GM21576 (cell line): ENCODE measurements around the gene CRACR2B.

Experiments
- ATAC-seq: cut with Tn5 transposase; IDR thresholded peaks from one replicate; pipeline ENCODE4 v1.9.1; 2021; ENCODE audit warnings: mild to moderate bottlenecking, moderate library complexity; ENCODE audit not compliant: unreplicated experiment

The CRACR2B gene

DNA sequence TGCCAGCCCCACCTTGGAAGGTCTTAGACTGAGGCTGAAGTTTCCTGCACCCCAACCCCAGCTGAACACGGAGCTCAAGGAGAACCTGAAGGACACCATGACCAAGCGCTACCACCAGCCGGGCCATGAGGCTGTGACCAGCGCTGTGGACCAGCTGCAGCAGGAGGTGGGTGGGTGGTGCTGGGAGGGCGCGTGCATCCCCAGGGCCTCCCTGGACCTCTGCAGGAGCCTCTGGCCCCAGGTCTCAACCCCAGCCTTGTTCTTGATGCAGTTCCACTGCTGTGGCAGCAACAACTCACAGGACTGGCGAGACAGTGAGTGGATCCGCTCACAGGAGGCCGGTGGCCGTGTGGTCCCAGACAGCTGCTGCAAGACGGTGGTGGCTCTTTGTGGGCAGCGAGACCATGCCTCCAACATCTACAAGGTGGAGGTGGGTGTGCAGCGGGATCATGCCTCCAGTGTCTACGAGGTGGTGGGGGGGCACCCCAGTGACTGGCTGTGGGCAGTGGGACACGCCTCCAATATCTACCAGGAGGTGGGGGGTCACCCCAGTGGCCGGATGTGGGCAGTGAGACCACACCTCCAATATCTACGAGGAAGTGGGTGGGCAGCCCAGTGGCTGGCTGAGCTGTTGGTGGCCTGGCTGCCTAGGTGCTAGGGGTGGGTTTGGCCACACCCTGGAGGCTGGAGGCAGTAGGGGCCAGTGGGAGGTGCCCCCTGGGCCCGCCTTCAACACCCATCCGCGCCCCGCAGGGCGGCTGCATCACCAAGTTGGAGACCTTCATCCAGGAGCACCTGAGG lies 9.7 kb downstream of the CRACR2B start:
- no peak for ATAC-seq

DNA sequence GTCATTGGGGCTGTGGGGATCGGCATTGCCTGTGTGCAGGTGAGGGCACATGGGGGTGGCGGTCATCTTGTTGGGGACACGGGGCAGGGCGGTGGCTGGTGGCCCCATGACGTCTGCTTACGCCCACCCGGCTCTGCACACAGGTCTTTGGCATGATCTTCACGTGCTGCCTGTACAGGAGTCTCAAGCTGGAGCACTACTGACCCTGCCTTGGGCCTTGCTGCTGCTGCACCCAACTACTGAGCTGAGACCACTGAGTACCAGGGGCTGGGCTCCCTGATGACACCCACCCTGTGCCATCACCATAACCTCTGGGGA lies 10.2 kb downstream of the CRACR2B start:
- no peak for ATAC-seq

DNA sequence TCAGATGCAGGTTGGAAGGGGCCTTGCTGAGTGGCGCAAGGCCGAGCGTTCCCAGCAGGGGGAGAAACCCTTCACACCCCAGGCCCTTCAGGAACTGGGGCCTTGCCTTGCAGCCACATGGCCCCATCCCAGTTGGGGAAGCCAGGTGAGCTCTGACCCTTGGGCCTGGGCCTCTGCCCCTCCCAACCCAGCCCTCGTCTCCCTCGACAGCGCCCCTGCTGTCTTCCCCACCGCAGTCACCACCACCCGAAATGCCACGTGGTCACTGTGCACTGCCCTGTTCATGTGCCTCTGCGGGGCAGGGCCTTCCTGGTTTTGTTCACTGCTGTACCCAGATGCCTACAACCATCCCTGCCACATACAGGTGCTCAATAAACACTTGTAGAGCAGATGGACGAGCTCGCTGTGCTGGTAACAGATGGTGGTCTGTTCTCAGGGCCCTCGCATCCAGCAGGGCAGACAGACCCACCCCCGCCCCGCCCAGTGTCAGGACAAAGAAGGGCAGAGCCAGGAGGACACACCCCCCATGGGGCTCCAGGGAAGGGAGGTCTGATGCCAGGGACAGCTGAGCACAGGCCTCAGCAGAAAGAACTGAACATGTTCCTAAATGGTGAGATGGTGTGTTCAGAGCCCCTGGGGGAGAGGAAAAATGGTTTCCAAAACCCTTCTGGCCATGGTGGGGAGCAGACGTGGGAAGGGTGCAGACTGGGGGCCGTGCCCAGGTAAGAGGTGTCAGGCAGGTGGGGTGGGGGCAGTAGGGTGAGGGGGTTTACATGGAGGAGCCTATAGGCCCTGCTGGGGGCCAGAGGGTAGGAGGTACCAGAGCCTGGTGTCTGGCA lies 10.9 kb downstream of the CRACR2B start:
- ATAC-seq: no peak

DNA sequence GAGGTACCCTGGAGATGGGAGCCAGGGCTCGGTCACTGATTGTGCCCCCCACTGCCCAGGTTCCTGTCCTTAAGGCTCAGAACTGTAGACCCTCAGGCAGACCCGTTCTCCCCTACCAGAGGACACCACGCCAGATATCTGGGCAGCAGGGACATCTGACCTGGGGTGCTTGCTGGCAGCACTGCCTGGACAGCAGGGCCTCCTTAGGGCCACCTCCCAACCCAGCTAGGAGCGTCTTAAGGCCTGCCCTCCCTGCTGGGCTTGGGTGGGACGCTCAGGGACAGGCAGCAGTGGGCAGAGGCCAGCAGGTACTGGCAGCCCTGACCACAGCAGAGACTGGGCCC lies 11.5 kb downstream of the CRACR2B start:
- ATAC-seq: no peak

DNA sequence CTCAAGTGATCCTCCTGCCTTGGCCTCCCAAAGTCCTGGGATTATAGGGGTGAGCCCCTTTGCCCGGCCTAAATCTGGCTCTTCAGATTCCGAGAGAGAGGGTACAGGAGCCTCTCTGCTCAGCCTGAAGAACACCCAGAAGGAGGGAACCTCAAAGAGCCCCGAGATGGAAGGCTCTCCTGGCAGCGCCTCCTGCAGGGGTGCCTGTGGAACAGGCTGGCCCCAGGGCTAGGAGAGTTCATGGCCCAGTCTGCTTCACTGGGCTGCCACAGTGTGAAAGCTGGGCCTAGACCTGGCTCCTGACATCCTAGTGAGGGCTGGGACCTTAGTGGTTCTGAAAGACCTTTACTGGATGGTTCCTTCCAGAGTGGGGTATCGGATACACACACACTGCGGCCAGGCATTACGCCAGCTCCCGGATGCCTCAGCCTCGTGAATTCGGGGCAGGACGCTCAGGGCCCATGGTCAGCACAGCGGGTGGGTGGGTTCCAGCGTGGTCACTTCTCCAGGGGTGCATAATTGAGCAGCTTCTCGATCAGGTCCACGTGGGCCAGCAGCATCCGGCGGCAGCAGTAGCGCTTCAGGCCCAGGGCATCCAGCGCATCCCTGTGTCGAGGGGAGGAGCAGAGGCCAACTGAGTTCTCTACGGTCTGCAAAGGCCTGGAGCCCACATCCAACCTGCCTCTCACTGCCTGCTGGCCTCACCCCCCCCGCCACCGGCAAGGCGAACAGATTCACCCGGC lies 12.3 kb downstream of the CRACR2B start:
- no peak for ATAC-seq

DNA sequence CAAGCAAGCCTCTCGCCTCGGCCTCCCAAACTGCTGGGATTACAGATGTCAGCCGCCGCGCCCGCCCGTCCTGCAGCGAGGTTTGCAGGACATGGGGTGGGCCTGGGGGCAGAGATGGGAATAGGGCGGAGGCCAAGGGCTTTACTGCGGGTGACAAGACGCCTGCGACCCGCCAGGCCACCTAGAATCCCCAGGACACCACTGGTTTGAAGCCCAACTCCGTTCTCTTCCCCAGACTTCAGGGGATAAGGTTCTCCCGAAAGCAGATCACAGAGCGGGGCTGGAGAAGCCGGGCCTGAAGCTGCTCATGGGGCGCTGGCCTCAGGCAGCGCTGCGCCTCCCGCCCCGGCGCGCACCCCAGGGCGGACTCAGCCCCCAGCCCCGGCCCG lies 14.3 kb downstream of the CRACR2B start:
- peak; percentile 24 for ATAC-seq

DNA sequence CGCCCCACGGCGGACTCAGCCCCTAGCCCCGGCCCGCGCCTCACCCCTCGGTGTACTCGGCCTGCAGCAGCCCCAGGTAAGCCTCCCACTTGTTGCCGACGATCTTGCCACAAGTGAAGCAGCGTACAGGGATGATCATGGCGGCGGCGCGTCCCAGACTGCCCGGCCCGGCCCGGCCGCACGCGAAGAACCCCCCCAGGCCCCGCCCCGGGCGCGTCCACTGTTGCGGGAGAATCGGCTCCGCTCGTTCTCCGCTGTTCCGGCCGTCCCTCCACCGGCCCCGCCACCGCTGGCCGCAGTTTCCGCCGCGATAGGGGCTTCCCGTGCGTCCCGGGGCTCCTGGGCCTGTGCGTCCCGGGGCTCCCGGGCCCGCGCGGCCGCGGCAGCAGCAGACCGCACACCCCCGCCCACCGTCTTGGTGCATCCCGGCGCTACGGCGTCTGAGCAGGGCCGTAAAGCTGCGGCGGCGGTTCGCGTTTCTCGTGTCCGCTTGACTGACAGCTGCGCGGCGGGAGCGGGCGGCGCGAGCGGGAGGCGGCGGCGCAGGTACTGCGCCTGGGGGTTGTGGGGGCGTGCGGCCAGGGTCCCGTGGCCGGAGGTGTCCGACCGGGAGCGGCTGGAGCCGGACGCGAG lies 14.8 kb downstream of the CRACR2B start, which contains the start of the genes POLR2L and TSPAN4:
Gene POLR2L (minus strand): TSS at position 160 of the 633 bp plus-strand sequence. CDS start 21 bp downstream, at position 139.
Gene TSPAN4 (plus strand): TSS at position 483 of the 633 bp plus-strand sequence. CDS start 7,453 bp downstream, outside the sequence.
- peak; percentile 67 for ATAC-seq

DNA sequence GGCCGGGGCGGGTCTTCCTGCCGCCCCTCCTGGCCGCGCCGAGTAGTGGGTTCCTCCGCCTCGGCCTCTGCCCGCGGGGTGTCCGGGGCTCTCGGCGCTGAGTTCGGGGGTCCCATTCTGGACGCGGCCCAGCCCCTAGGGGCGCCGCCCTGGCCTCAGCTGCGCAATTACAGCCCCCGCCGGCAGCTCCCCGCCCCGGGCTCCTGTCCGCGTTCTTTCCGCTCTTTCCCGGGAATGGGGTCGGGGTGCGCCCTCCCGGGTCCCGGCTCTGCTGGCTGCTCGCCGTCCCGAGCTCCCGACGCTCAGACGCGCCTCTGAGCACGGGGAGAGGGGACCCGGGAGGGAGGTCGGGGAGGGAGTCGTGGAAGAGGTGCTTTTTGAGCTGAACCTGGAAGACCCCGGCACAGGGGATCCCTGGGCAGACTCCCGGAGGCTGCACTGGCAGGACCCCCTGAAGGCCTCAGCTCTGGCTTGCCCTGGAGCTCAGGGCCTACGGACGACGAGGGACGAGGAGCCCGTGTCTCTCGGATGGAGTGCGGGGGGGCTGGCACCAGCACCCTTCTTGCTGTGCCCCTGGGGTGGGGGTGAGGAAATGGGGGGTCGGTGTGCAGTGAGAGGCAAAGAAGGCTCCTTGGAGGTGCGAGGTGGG lies 15.5 kb downstream of the CRACR2B start:
- ATAC-seq: no peak

DNA sequence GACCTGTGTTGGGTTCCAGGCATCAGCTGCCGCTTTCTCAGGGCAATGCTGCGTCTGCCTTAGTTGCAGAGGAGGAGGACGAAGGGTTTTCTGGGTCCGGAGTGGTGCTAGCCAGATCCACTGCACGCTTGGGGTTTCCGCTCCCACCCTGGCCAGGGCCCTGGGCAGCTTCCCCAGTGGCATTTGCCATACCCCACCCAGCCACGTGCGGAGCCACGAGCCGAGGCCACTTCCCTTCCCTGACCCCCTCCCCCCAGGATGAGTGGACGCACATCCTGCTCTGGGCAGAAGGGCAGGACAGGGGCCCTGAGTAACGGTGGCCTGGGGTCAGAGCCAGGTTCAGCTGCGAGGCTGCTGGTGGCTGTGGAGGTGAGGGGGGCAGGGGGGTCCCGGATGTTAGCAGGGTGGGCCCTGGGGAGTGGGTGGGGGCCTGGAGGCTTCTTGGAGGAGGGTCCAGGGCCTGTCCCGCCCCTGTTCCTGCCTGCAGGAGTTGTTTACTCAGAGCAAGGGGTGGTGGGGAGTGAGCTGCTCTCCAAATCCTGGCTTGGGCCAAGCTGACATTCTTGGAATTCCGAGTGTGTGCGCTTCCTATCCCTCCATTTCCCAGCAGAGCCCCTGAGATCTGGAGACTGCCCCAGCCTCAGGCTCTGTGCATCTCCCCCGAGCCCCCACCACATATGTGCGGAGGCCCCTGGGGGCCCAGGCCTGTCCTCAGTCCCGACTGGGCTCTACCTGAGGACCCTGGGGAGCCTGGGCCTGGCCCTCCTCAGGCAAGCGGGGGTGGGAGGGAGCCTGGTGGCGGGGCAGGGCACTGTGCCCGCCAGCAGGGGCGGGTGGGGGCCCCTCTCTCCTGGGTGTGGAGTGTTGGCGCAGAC lies 16.3 kb downstream of the CRACR2B start:
- ATAC-seq: no peak

DNA sequence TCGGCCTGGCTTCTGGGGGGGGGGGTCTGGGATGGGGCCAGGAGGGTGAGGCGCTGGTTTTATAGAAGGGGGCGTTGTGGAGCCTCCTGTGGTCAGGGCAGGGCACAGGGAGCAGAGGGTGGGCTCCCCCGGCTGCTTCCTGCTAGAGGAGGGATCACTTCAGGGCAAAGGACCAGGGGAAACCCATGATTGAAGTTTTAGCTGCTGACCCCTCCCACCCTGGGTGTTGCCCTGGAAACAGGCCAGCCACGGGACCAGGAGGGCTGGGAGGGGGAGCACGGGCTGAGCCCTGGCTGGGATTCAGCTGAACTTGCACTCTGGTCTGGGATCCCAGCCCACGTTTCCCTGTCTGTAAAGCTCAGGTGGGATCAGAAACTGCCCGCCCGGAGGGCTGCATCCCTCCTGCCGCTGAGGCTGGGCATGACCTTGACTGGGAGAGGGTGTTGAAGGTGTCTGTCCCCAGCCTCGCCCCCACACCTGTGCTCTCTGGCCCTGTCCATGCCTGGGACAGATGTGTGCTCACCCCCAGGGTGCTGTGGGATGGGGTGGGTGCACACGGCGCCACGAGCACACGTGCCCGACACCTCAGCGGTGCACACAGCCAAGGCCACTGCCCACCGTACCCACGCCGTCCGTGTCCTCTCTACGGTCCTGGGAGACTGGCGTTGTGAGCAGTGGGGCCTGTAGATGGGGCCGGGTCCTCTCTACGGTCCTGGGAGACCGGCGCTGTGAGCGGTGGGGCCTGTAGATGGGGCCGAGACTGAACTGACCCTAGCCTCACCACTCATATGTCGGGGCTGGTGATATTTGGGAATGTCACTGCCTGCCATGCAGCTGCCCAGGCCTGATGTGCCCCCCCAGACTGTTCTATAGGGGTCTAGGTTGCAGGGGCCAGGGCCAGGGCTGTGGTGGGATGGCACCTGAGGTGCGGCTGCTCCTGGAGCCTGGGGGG lies 17.2 kb downstream of the CRACR2B start:
- ATAC-seq: no peak

DNA sequence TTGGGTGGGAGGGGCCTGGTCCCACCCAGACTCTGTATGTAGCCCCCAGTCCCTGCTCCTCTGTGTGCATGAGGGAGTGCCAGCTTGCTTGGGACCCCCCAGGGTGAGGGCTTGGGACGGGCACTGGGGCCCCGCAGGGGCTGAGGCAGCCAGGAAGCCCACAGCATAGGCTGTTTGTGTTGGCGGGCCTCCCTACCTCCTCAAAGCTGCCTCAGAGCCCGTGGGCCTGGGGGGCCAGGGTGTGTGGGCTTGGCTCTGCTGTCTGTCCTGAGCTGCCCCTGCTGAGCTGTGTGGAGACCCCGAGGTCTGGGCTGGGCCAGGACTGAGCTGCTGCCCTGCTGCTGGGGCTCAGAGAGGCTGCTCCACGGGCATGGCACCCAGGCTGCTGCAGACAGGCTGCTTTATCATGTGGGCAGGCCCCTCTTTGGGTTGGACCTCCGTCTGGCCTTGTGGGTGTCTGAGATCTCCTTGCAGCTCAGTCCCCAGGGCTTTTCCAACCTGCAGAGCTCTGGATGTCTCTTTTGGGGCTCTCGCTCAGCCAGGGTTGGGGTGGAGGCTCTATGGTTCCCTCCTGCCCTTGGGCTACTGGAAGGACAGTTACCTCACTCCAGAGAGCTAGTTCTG lies 18.3 kb downstream of the CRACR2B start:
- no peak for ATAC-seq

DNA sequence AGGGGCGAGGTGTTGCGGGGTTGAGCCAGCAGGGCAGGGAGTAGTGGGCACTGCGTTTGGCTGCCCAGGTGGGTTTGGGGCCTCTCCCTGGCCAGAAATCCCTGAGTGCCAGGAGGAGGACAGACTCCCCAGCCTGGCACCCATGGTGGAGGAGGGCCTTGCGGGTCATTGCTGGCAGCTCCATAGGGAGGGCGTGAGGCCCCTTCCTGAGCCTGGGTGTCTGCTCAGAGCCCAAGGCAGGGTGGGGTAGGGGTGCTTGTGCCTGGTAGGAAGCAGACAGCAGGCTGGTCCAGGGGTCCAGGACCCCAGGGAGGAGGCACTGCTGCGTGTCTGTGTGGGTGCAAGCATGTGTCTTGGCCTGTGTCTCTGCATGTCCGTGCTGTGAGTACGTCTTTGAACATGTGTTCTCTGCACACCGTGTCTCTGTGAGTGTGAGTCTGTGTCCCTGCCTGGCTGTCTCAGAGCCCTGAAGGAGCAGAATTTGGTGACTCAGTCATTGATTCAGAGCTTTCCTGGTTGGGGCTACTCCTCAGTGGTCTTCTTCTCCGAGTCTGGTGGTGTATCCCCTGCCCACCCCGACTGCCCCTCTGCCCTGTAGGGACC lies 18.9 kb downstream of the CRACR2B start:
- no peak for ATAC-seq

DNA sequence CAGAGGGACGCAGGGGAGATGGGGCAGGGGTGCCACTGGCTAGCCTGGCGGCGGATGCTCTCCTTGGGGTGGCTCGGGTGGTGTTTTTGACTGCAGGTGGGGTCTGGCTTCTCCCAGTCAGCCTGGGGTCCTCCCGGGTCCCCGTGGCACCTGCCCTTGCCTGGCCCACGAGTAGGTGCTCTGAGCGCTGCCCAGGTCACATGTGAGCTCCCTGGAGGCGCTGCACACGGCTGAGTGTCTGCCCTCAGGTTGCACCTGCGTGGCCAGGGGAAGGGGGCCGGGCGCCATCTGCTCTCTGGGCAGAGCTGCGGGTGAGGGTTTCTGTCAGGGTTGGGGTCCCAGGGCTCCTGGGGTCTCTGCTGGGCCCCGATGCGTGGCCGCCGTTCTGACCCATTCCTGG lies 20.2 kb downstream of the CRACR2B start:
- no peak for ATAC-seq

DNA sequence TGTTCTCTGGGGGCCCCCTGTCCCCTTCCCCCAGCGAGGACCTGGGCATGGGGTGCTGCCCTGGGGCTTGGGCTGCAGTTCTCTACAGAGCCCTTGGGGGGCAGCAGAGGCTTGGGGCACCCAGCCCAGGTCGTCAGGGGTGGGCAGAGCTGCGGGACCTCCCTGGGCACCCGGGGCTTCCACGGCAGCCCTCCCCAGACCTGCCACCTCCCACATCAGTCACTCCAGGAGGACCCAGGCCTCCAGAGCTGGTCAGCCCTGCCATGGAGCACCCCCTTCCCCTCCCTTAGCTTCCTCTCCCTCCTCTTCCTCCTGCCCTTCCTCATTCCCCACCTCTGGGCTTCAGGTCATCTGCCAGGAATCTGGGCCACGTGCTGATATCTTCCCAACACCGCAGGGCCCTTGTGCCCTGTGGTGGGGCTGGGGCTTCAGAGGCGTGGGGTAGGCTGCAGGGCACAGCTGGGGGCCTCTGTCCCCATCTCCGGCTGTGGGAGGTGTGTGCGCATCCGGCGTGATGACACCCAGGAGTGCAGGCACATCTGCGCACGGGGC lies 20.7 kb downstream of the CRACR2B start:
- no peak for ATAC-seq

DNA sequence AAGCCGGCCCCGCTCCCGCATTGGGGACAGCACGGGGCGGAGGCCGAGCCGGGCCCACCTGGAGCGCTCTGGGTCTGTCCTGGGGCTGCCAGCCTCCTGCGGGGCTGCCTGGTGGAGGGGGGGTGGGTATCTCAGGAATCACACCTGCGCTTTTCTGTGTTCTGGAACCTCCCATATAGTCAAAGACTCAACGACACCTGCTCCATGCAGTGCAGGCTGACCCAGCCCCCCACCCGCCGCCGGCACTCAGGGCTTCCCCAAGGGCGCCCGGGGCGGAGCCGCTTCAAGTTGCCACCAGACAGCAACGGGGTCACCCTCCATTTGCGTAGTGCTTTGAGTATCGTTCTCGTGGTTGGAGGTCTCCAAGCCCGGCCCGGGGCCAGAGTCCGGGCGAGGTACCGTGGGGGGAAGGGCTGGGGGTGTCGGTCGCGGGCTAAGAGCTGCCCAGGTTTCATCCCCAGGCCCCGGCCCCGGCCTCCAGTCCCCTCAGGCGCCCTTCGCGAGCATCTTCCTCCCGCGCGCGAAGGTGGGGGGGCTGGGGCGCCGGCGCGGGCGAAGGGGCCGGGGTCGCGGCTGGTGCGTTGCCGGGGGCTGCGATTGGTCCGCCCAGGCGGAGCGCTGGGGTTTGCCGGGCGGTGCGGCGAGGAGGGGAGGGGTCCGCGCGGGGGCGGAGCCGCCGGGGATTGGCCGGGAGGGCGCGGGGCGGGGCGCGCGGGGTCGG lies 21.5 kb downstream of the CRACR2B start:
- no peak for ATAC-seq

DNA sequence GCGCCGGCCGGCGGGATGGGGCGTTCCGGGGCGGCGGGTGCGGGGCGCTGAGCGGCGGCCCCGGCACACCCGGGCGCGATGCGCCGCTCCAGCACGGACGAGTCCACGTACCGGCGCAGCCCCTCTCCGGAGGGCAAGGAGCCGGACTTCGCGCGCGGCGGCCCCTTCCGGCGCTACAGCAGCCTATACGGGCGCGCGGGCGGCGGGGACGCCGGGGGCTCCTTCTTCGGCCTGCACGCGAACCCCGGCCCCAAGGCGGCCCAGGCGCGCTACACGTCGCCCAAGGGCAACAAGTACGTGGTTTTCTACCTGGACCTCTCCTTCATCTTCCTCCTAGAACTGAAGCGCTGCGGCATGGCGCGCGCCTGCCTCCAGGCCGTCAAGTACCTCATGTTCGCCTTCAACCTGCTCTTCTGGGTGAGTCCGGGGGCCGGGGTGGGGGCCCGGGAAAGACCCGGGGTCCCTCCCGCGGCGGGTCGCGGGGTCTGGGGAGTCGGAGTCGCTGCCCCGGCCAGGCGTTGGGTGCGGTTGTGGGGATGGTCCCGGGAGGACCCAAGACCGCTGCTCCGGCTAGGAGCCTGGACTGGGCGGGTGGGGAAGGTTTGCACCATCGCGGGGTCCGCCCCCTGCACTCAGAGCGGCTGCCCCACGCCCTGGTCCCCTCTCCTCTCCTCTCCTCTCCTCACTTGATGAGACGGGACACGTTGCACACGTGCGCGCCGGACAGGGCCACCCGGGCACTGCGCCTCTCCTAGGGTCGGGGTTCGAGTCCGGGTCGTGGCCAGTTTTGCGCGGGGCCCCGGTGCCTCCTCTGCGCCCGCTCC lies 22.4 kb downstream of the CRACR2B start:
- ATAC-seq: no peak
